MV-4-11 (cell line): ENCODE results near the gene WFS1.

ENCODE experiments used
- DNase-seq: peaks from one replicate; lab custom pipeline; 2025; lab: John Stamatoyannopoulos, UW

WFS1 gene

GRCh38 chr4:6262176-6262575 is 7.5 kb upstream of the WFS1 start:
- no peak for DNase-seq

GRCh38 chr4:6262847-6263487 is 6.7 kb upstream of the WFS1 start:
- no peak for DNase-seq

DNA sequence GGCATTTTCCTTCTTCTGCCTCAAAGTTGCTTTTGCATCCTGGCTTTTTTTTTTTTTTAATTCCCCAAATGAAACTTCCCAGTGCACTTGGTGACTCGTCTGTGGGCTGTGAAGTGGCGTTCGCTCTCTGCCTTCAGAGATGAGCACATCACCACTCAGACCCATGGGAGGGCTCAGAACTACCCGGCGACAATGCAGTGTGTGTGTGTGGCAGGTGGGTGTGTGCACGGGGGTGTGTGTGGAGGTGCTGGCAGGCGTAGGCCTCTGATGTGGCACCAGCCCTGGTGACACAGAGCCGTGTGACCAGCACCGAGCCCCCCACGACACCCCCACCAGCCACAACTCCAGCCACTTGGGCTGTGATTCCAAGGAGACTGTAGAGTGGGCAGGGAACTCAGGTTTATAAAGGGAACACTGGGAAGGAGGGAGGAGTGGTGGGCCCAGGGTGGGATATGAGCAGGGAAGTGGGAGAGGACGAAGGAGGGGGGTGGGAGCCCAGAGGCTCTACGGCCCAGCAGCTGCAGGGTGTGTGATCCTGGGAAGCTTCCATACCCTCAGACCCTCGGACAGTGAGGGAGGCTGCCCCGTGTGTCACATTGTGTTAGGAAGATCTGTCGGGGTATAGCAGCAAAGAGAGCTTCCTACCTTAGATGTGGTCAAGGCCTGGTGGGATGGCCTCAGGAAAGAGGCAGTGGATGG is 6.0 kb upstream of the WFS1 start:
- no peak for DNase-seq

DNA sequence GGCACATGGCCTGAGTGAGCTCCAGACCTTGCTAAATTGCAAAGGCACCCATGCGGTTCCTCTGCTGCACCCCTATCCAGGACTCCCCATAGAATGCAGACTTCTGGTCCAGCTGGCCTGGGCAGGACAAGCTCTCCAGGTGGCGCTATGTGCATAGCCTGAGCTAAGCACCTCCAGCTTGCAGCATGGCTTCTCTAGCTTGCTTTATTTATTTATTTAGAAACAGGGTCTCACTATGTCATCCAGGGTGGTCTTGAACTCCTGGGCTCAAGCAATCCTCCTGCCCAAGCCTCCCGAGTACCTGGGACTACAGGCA is 5.5 kb upstream of the WFS1 start:
- DNase-seq = no peak

GRCh38 chr4:6265546-6265945 is 4.1 kb upstream of the WFS1 start:
- no peak for DNase-seq

- peak; percentile 68 for DNase-seq
Measured at GRCh38 chr4:6267573-6267972, 2.1 kb upstream of the WFS1 start.

GRCh38 chr4:6268650-6269615 is 717 bp upstream of the WFS1 start:
- DNase-seq = no peak

DNA sequence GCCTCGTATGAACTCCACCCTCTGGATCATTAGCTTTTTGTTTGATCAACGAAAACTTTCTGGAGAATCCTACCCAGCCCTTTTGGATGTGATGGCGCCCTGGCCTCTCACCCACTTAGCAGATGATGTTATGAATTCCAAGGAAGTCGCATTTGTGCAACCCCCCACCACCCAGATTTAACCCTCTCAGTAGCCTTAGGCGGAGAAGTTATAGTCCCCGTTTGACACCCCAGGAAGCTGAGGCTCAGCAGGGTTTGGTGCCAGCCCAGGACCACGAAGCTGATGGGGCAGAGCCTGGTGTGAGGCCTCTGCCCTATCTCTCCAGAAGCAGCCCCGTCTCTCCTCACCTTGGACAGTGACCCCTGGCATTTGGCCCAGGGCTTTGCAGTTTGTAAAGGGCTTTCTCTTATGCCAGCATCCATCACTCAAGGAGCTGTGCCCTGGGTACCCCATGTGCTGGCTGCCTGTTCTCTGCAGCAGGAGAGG is 1.0 kb downstream of the WFS1 start:
- DNase-seq = no peak

DNA sequence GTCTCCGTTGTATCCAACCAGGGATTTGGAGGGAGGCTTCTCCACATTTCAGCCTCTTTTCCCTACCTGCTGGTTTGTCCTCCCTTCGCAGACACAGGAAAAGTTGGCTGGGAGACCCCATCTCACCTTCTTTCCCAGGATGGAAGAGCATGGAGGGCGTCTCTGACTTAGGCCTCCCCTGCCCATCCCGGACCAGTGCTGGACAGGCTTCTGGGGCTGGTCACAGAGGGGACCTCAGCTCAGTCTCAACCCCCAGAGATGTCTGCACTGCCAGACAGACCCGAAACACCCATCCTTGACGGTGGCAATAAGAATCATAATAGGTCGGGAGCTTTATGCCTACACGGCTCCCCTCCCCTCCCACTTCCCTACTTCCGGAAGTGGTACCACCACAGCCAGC is 1.6 kb downstream of the WFS1 start:
- no peak for DNase-seq

DNA sequence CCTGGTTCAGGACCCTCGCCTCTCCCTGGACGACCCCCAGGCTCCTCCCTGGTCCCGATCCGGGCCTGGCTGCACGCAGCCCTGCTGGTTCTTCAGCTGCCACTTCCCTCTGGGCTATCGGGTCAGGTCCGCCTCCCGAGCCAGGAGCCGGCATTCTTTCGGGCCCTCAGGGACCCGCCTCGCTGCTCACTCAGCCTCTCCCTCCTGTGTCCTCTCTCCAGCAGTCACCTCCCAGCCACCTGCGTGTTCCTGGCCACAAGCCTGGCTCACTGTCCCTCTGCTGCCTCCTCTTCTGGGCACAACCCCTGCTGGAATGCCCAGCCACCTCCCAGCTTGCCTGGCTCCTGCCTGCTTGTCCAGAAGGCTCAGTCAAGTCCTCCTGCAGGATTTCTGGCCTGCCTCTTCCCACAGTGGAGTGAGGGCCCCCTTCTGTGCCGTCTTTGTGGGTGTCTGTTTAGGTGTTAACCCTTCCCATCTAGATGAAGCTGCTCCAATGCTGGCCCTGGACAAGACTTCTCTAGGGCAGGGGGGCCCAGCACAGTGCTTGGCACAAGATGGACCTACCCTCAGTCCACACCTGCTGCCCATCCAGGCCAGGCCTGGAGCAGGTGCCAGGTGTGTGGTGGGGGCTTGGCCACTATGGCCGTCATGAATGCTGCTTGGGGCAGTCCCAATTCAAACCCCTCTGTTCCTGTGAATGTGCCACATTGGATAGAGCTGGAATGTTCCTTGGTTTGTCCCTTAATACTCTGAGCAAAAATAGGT is 2.2 kb downstream of the WFS1 start:
- no peak for DNase-seq

GRCh38 chr4:6272863-6273660 is 3.4 kb downstream of the WFS1 start:
- DNase-seq = no peak

GRCh38 chr4:6273661-6273990 is 4.0 kb downstream of the WFS1 start:
- no peak for DNase-seq

- no peak for DNase-seq
Measured at GRCh38 chr4:6275351-6275750, 5.7 kb downstream of the WFS1 start.

GRCh38 chr4:6275898-6276806 is 6.5 kb downstream of the WFS1 start:
- DNase-seq = no peak

DNA sequence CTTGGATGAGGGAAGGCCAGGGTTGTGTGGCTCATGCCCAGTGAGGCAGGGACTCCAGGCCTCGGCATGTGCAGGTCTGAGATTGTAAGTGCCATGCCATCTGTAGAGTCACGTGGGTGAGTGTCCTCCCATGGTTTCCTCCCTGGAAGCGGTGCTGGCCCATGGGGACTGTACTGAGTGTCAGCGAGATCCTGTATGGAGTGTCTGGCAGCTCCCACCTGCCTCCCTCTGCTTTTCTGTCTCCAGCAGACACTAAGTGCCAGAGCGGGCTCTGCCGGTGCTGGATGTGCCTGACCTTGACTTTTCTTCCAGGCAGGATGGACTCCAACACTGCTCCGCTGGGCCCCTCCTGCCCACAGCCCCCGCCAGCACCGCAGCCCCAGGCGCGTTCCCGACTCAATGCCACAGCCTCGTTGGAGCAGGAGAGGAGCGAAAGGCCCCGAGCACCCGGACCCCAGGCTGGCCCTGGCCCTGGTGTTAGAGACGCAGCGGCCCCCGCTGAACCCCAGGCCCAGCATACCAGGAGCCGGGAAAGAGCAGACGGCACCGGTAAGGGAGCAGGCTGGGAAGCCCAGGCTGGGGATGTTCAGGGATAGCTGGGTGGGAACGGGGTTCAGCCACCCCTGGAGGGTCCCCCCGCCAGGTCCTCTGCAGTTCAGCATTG is 7.6 kb downstream of the WFS1 start:
- DNase-seq = no peak

- DNase-seq = no peak
Measured at GRCh38 chr4:6277935-6278800, 8.5 kb downstream of the WFS1 start.

DNA sequence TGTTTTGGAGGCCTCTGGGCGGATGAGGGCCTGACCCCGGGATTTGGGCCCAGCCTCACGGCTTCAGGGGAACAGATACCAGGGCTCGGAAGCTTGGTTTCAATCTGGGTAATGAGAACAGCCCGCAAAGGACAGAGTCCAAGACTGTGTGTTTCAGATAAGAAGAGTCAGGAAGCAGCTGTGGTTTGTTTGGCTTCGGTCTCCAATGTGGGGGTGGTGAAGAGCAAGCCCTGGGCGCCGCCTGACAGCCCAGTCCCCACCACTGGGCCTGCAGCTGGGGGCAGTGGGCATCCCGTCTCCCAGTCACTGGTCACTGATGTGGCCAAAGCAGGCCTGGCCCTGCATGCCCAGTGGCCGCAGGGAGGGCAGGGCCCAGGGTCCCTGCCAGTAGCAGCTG is 9.1 kb downstream of the WFS1 start:
- DNase-seq = peak; percentile 61

- no peak for DNase-seq
Measured at GRCh38 chr4:6279582-6280289, 10.1 kb downstream of the WFS1 start.
